ENCODE results near the gene NDUFS7.

GRCh38 chr19:1425102-1425837, 41.6 kb downstream of the NDUFS7 start:
- TF ChIP-seq CTCF (conservative IDR thresholded peaks at IDR 0.05) (no peak), ZFX (IDR thresholded peaks at IDR 0.05) (no peak)
